ENCODE results near the gene RBMY1A1.
"Not testable (repeated sequence)": the region's sequence is repeated elsewhere in the genome, so short reads cannot be mapped to it uniquely, and the experiment has no call there.

RBMY1A1 gene

DNA sequence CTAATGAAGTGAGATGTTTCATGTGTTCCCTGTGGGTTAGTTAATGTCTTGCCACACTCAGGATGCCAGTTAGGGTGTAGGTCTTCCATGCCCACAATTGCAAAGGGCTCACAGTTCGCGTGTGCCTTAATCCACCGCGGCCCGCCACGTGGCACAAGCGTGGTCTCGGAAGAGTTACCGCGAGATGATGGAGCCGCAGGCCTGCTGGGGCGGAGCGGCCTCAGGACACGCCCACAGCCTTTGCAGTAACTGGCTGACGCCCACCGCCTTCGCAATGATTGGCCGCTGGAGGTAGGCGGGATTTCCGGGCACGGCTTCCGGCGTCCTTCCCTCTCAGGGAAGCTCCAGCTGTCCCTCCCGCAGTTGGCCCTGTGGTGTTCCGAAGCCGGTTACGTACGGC lies at the start of gene RBMY1A1:
Gene RBMY1A1 (plus strand): TSS at position 301 of the 400 bp plus-strand sequence. CDS start 2,013 bp downstream, outside the sequence.
- not testable (repeated sequence) for DNase-seq

DNA sequence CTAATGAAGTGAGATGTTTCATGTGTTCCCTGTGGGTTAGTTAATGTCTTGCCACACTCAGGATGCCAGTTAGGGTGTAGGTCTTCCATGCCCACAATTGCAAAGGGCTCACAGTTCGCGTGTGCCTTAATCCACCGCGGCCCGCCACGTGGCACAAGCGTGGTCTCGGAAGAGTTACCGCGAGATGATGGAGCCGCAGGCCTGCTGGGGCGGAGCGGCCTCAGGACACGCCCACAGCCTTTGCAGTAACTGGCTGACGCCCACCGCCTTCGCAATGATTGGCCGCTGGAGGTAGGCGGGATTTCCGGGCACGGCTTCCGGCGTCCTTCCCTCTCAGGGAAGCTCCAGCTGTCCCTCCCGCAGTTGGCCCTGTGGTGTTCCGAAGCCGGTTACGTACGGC lies 23.6 kb upstream of the RBMY1A1 start, which contains the start of gene RBMY1B:
Gene RBMY1B (plus strand): TSS at position 301 of the 400 bp plus-strand sequence. CDS start 2,013 bp downstream, outside the sequence.
- DNase-seq: not testable (repeated sequence)

DNA sequence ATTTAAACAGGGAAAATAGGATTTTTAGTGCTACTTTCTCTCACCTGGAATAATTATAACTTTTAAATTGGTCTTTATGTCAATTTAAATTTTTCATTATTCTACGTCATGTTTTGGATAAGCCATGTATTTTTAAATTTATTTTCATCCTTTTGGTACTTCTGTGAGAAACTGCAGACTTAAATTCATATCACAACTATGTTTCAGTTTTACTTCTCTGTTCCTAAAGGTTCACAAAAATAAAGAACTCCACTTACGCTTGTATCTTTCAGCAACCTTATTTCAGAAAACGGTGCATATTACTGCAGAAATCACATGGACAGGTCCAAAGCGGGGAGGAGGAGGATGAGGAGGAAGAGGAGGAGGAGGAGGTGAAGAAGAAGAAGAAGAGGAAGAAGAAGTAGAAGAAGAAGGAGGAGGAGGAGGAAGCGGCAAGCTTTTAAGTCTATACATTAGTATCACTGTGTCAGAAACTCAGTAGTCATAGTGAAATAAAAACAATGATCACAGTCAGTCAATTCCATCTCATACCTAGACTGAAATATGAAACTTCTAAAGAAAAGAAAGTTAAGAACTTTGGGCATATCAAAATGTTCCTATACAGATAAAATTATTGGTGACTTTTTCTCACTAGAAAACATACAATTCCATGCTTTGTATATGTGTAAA lies 24.8 kb downstream of the RBMY1A1 start:
- not testable (repeated sequence) for DNase-seq

DNA sequence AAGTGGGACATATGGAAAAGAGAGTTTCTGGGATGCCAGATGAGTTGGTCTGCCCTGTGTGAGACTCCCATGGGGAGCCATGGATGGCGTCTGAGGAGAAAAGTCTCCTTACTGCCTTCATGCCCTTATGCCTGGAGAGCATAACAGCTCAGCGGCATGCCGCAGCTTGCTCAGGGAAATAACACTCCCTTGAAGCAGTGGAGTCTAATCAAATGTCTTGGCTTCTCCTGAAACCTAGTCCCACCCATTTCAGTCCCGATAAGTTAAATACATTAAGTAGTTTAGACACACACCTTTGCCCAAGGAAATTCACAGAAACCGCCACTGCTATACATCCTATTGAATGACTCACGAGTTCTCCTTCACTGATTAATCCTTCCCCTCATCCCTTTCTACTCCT lies 50.8 kb downstream of the RBMY1A1 start:
- no peak for DNase-seq

DNA sequence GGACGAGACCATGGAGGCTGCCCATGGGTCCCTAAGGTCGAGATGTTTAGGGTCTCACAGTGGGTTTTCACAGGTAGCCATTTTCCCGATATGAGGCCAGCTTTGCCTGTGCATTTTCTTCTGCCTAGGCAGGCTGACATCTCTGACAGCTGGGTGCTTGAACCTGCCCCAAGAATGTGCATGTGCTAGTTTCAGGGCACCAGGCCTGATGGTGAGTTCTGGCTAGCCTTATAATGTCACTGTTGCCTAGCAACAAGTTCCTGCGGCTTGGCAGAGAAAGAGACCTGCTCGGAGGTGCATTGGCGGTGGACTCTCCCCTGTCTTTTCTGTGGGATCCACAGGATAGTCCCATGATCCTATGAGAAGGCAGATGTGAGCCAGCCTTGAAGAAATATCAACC lies 51.8 kb downstream of the RBMY1A1 start:
- DNase-seq: not testable (repeated sequence)

DNA sequence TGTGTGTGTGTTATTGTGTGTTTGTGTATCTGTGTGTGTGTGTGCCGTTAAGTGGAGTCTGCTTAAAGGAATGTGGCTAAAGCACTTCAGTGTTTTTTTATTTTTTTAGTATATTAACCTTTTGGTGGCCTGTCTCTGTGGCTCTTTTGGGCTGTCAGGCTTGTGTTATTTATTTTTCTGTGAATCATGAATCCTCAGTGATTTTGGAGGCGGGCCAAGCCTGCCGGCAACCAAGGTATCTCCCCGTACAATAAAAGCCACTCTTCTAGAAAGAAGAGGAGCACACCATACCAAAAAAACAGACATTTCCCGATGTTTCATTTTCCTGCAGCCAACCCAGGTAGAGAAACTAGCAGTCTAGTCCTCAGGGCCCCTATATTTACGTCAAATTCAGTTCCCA lies 57.4 kb downstream of the RBMY1A1 start:
- DNase-seq: no peak

DNA sequence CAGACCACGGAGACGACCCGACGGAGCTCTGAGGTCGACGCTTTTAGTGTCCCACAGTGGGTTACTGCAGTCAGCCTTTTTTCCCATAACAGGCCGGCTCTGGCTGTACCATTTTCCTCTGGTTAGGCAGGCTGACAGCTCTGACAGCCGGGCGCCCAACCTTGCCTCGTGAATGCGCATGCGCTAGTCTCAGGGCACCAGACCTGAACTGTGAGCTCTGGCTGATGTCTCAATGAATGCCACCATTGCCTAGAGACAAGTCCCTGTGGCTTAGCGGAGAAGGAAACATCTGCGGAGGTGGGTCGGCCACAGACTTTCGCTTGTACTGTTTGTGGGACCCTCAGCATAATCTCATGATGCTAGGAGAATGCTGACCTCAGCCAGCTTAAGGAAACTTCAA lies 61.6 kb downstream of the RBMY1A1 start:
- not testable (repeated sequence) for DNase-seq
